HepG2 (cell line): Measurements from ENCODE around the gene APOM.

Source experiments
- CENPBD1 ChIP-seq: sonication (generic); formaldehyde crosslinking; IDR thresholded peaks from 2 replicates; pipeline ENCODE4 v1.8.0; 2022; ENCODE audit warnings: missing genetic modification reagents, low read depth, mild to moderate bottlenecking, borderline replicate concordance
- CTCF ChIP-seq: sonication (generic); formaldehyde crosslinking; IDR thresholded peaks from 2 replicates; pipeline ENCODE4 v1.5.0; 2020; ENCODE audit warnings: mild to moderate bottlenecking, missing genetic modification reagents, moderate library complexity
- MAFF ChIP-seq: IDR thresholded peaks from 2 replicates; pipeline ENCODE4 v1.6.1; 2011; ENCODE audit warnings: low read depth, low read length, improper control_type of control experiment
- MXI1 ChIP-seq: IDR thresholded peaks from 3 replicates; pipeline ENCODE4 v1.6.1; 2012; ENCODE audit warnings: low read depth, low read length, inconsistent platforms, borderline replicate concordance
- POLR2A ChIP-seq, 2 experiments: IDR thresholded peaks; 2 replicates each; pipeline ENCODE4 v1.6.1; 2011; ENCODE audit warnings: low read depth in 2 of 2, low read length in 2 of 2, mild to moderate bottlenecking in 1 of 2, moderate library complexity in 1 of 2; ENCODE audit not compliant: insufficient read depth in 1 of 2
- PRDM15 ChIP-seq: sonication (generic); formaldehyde crosslinking; IDR thresholded peaks from 2 replicates; pipeline ENCODE4 v1.4.0; 2020; ENCODE audit warnings: missing genetic modification reagents
- TCF12 ChIP-seq, 2 experiments: fragments of 450-650 bp in 1 of 2; sonication (generic) in 1 of 2; formaldehyde crosslinking in 1 of 2; IDR thresholded peaks; 2 replicates each; pipeline versions ENCODE4 v1.6.1 to v1.8.0; 2017 to 2022; ENCODE audit warnings: antibody characterized with exemption in 1 of 2, mild to moderate bottlenecking in 1 of 2, missing genetic modification reagents in 1 of 2, moderate library complexity in 1 of 2
- ZGPAT ChIP-seq: IDR thresholded peaks from 2 replicates; pipeline ENCODE4 v1.6.1; 2016; ENCODE audit warnings: mild to moderate bottlenecking
- ZNF513 ChIP-seq: sonication (generic); formaldehyde crosslinking; conservative IDR thresholded peaks from 2 replicates; pipeline ENCODE4 v1.5.0; 2020; ENCODE audit warnings: missing genetic modification reagents

GRCh38 chr6:31607317-31607716, 48.4 kb upstream of the APOM start:
- TF ChIP-seq PRDM15 (CRISPR knock-in tag), result no peak
- TF ChIP-seq MXI1, result no peak
- TF ChIP-seq TCF12 (IDR thresholded peaks at IDR 0.05), result no peak
- TF ChIP-seq TCF12 (CRISPR knock-in tag; IDR thresholded peaks at IDR 0.05), result no peak
- TF ChIP-seq ZNF513, result no peak
- TF ChIP-seq ZGPAT (CRISPR knock-in tag), result no peak
- no peak for TF ChIP-seq CTCF (CRISPR knock-in tag)
- no peak for TF ChIP-seq CENPBD1 (CRISPR knock-in tag)
- TF ChIP-seq MAFF, result no peak
- no peak for TF ChIP-seq POLR2A (IDR thresholded peaks at IDR 0.05; ENCODE audit: insufficient read depth in 1 of 2, low read depth in 2 of 2, low read length in 2 of 2)
